Heart right ventricle (tissue), 16 donors: ENCODE results near the gene DGKZ. TPM values are rescaled to one million over a fixed set of nuclear protein-coding genes. Genes with fewer than 3 reads are reported as not detected.

Experiments used
- ATAC-seq, 8 donors: fragments of 200-7000 bp; cut with Tn5 transposase; one replicate each; pipeline ENCODE4 v1.9.1; 2020; ENCODE audit warnings: mild to moderate bottlenecking in 8 of 8, moderate library complexity in 8 of 8, moderate number of reproducible peaks in 1 of 8
- DNase-seq, 2 donors: peaks; one replicate each; pipeline ENCODE4 v3.0.0-alpha.2; 2020
- H3K27ac ChIP-seq, 10 donors: fragments of 200-600 bp; sonication (generic) in 2 of 10; one replicate each; pipeline versions ENCODE4 v1.5.0 to v1.8.0; 2020 to 2022; ENCODE audit warnings: mild to moderate bottlenecking in 3 of 10
- H3K27me3 ChIP-seq, 7 donors: fragments of 200-600 bp; one replicate each; pipeline ENCODE4 v1.8.0; 2021 to 2022; ENCODE audit warnings: mild to moderate bottlenecking in 2 of 7
- H3K36me3 ChIP-seq, 9 donors: fragments of 200-600 bp; sonication (generic) in 1 of 9; one replicate each; pipeline versions ENCODE4 v1.5.0 to v1.8.0; 2020 to 2022; ENCODE audit warnings: mild to moderate bottlenecking in 2 of 9
- H3K4me1 ChIP-seq, 9 donors: fragments of 200-600 bp; sonication (generic) in 1 of 9; one replicate each; pipeline versions ENCODE4 v1.5.0 to v1.8.0; 2020 to 2022; ENCODE audit warnings: mild to moderate bottlenecking in 4 of 9
- H3K4me3 ChIP-seq, 10 donors: fragments of 200-600 bp; sonication (generic) in 2 of 10; one replicate each; pipeline versions ENCODE4 v1.5.0 to v1.8.0; 2020 to 2022; ENCODE audit warnings: mild to moderate bottlenecking in 7 of 10, moderate library complexity in 2 of 10
- H3K9me3 ChIP-seq, 11 donors: fragments of 200-600 bp in 10 of 11; sonication (generic) in 2 of 11; one replicate each; pipeline versions ENCODE4 v1.5.0 to v1.8.0; 2013 to 2022; ENCODE audit warnings: mild to moderate bottlenecking in 2 of 11, control low read depth in 1 of 11, moderate library complexity in 1 of 11
- WGBS, 2 donors: extraction: QIAGEN DNeasy Blood & Tissue Kit; methylation state at CpG; one replicate each; pipeline ENCODE4 v1.1.7; 2013; ENCODE audit warnings: inconsistent platforms in 1 of 2; 5-methylcytosine and 5-hydroxymethylcytosine counted together
- intact Hi-C, 10 donors: fragments of 100-400 bp; cut with DNase I; formaldehyde crosslinking; loops; one replicate each; pipeline versions ENCODE4 v1.11.1 to v1.14.2; 2022
- polyA plus RNA-seq, 2 donors: library from polyadenylated mRNA; stranded (reverse); fragments of 200-250 nt; gene quantifications; one replicate each; pipeline ENCODE4 v1.2.3, GENCODE V29; 2013
- total RNA-seq, 10 donors: library from RNA; stranded (reverse); fragmentation: NEBNext Ultra II Directional in 3 of 10; extraction: Animal tissue kit (Norgen Biotek cat#: 25700) in 3 of 10; gene quantifications; one replicate each; pipeline versions ENCODE4 v1.2.1 to v1.2.4, GENCODE V29; 2021 to 2023
- TF ChIP-seq, protein P1 (sequence below), 9 donors: fragments of 200-600 bp; sonication (generic) in 2 of 9; IDR thresholded peaks; one replicate each; pipeline versions ENCODE4 v1.5.0 to v1.8.0; 2021 to 2022; ENCODE audit warnings: antibody characterized with exemption in 9 of 9, mild to moderate bottlenecking in 5 of 9, moderate library complexity in 1 of 9
- donor health status: Arrhythmogenic right ventricular cardiomyopathy.
- donor health status: ischemic (EF 13 %, LVEDD 7.1; RV severe dilation, severe dysfunction).
- donor health status: healthy with polysubstance abuse.
- donor health status: DM: no; HTN: yes; CAD: no.
- donor health status: DM: no; HTN: no; CAD: no.
- donor health status: ischemic (EF 25% LVEDD 6.9; RV normal size, moderate dysfunction).
- donor health status: ischemic (EF 25% LVEDD 5.7; RV mildly dilated, moderate dysfunction).
- donor health status: healthy.
- donor health status: DM: yes; HTN: yes; CAD: no.
- donor health status: Ischemic cardiomyopathy.
- donor health status: ischemic (EF 35%, LVEDD 5.7; RV mildly dilated, moderate dysfunction).
- donor health status: nonischemic (EF 11% LVEDD 7.7; RV severe dilation, severe dysfunction).
- donor health status: DM: yes; HTN: yes; CAD: no.
- donor health status: PGD.
- donor health status: ischemic (EF 29% LVEDD 5.4; RV normal size, mild dysfunction).
- donor health status: nonischemic (EF 23%, LVEDD 6.1; RV moderate dilation, normal function).

DGKZ gene
- total and polyA plus RNA-seq, 12 donors: 31.9 to 107 (median 60.1) TPM

DNA sequence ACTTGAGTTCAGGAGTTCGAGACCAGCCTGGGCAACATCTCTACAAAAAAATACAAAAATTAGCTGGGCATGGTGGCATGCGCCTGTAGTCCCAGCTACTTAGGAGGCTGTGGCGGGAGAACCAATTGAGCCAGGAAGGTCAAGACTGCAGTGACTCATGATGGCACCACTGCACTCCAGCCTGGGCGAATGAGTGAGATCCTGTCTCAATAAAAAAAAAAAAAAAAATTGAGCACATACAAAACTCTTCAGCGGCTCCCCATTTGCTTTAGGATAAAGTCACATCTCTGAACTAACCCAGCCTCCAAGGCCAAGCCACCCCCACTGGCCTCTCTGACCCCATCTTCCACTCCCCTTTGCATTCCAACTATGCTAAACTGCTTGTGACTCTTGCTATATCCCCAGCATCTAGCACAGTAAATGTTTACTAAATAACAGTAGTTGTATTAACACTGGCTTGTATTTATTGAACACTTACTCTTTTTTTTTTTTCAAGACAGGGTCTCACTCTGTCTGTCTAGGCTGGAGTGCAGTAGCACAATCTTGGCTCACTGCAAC, 40.9 kb upstream of the DGKZ start:
- intact Hi-C loops: loop anchor here in 3 of 10 donors (2.0 to 10.0 kb wide), 3 partner anchors 64 to 182 kb away; partner anchors contain the start of gene PHF21A (in 1 of the 3)
- no peaks in the 10 kb centered on the region for H3K9me3 ChIP-seq
- peaks cover 0 to 9% (median 6%) of the 10 kb centered on the region in 9 donors for H3K4me1 ChIP-seq
- DNase-seq: no peak
- ATAC-seq: no peak
- no peak overlapping the region for H3K27ac ChIP-seq
- H3K27me3 ChIP-seq: no peaks in the 10 kb centered on the region
- no peak overlapping the region for H3K4me3 ChIP-seq
- TF ChIP-seq, protein P1, sequence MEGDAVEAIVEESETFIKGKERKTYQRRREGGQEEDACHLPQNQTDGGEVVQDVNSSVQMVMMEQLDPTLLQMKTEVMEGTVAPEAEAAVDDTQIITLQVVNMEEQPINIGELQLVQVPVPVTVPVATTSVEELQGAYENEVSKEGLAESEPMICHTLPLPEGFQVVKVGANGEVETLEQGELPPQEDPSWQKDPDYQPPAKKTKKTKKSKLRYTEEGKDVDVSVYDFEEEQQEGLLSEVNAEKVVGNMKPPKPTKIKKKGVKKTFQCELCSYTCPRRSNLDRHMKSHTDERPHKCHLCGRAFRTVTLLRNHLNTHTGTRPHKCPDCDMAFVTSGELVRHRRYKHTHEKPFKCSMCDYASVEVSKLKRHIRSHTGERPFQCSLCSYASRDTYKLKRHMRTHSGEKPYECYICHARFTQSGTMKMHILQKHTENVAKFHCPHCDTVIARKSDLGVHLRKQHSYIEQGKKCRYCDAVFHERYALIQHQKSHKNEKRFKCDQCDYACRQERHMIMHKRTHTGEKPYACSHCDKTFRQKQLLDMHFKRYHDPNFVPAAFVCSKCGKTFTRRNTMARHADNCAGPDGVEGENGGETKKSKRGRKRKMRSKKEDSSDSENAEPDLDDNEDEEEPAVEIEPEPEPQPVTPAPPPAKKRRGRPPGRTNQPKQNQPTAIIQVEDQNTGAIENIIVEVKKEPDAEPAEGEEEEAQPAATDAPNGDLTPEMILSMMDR (IDR thresholded peaks at IDR 0.05): no peak
- peaks cover 0 to 54% (median 0%) of the 10 kb centered on the region in 9 donors for H3K36me3 ChIP-seq
- WGBS, 2 donors: 86 to 98% methylated on average over 5 of the region's 5 CpGs

DNA sequence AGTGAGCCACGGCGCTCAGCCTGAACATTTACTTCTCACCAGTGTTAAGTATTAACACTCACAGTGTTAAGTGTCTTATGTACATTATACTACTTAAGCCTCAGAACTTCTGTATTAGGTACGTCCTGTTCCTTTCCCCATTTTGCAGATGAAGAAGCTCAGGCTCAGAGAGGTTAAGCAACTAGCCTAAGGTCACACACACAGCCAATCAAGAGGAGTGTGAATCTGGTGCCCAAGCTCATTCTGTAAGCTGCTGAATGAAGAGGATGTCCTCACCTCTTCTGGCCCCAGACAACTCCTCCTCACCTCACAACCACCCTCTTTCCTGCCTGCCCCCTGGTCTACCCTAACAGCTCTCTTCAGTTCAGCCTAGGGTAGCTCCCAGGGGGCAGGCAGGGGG, 39.9 kb upstream of the DGKZ start:
- H3K27ac ChIP-seq: no peak overlapping the region
- intact Hi-C loops: loop anchor here in 3 of 10 donors (2.0 to 10.0 kb wide), 3 partner anchors 65 to 183 kb away; partner anchors contain the start of gene PHF21A (in 1 of the 3)
- H3K27me3 ChIP-seq: no peaks in the 10 kb centered on the region
- peaks cover 0 to 59% (median 6%) of the 10 kb centered on the region in 9 donors for H3K36me3 ChIP-seq
- TF ChIP-seq, protein P1 (IDR thresholded peaks at IDR 0.05): no peak
- 94 to 97% methylated on average over 3 of the region's 3 CpGs for WGBS, 2 donors
- H3K9me3 ChIP-seq: no peaks in the 10 kb centered on the region
- H3K4me1 ChIP-seq: peaks cover 0 to 9% (median 6%) of the 10 kb centered on the region in 9 donors
- ATAC-seq (no peak), DNase-seq (no peak)
- no peak overlapping the region for H3K4me3 ChIP-seq

- peaks cover 0 to 59% (median 6%) of the 10 kb centered on the region in 9 donors for H3K36me3 ChIP-seq
- WGBS, 2 donors: 77 to 84% methylated on average over 14 of the region's 14 CpGs
- TF ChIP-seq, protein P1 (IDR thresholded peaks at IDR 0.05): no peak
- no peak for DNase-seq
- no peak overlapping the region for H3K4me3 ChIP-seq
- no peaks in the 10 kb centered on the region for H3K9me3 ChIP-seq
- intact Hi-C loops: loop anchor here in 9 of 10 donors (1.0 to 10.0 kb wide), 4 partner anchors 66 to 183 kb away; partner anchors contain the start of gene PHF21A (in 1 of the 9)
- H3K27me3 ChIP-seq: no peaks in the 10 kb centered on the region
- ATAC-seq: peak in 1 of 8 donors; percentile 4
- peaks cover 0 to 9% (median 6%) of the 10 kb centered on the region in 9 donors for H3K4me1 ChIP-seq
- no peak overlapping the region for H3K27ac ChIP-seq
Observed at GRCh38 chr11:46307785-46308341, 39.4 kb upstream of the DGKZ start.

DNA sequence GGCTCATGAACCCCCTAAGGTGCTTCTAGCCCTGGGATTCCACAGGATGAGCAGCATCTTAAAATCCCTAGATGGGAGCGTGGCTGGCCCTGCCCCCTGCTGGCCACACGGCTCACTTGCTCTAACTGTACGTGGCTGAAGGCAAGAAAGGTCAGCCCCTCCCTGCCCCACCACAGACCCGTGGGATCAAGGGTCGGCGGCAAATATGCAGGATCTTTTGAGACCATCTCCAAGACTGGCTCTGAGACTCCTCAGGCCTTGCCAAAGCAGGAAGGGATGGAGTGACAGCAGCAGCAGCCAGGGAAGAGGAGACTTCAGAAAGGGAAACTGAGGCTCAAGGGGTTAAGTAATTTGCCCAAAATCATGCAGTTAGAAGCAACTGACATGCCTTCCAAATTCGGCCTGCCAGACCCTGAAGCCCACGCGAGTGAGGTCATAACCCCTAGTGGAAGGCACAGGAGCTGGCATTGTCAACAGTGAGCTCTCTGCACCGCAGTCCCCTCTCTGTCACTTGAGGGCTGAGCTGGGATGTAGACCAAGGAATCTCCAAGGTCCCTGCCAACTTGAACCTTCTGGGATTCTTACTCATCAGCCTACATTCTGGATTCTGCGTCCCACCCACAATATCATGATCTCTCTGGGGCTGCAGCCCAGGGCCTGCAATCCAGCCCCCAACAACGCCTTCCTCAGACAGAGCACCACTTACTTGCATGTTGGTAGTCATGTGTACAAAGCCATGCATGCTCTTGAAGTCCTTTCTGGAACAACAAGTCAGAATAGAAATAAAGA, 38.4 kb upstream of the DGKZ start:
- peak; percentile 80 to 82 for DNase-seq
- no peaks in the 10 kb centered on the region for H3K27me3 ChIP-seq
- peaks cover 0 to 60% (median 6%) of the 10 kb centered on the region in 9 donors for H3K36me3 ChIP-seq
- TF ChIP-seq, protein P1 (IDR thresholded peaks at IDR 0.05): peak; percentile 78 to 95 (median 90)
- intact Hi-C loops: loop anchor here in 9 of 10 donors (1.0 to 10.0 kb wide), 4 partner anchors 67 to 184 kb away; partner anchors contain the start of gene PHF21A (in 1 of the 9)
- ATAC-seq: peak; percentile 73 to 91 (median 85)
- H3K27ac ChIP-seq: no peak overlapping the region
- 29% methylated on average over 12 of the region's 12 CpGs for WGBS, 2 donors
- peaks cover 0 to 9% (median 6%) of the 10 kb centered on the region in 9 donors for H3K4me1 ChIP-seq
- no peaks in the 10 kb centered on the region for H3K9me3 ChIP-seq
- H3K4me3 ChIP-seq: no peak overlapping the region
